GM10847 (cell line): Measurements from ENCODE around the gene XKR7.

Experiments
- POLR2A ChIP-seq: IDR thresholded peaks from 2 replicates; pipeline ENCODE4 v1.6.1; 2011; ENCODE audit not compliant: insufficient read length; ENCODE audit errors: extremely low read depth

XKR7 gene

DNA sequence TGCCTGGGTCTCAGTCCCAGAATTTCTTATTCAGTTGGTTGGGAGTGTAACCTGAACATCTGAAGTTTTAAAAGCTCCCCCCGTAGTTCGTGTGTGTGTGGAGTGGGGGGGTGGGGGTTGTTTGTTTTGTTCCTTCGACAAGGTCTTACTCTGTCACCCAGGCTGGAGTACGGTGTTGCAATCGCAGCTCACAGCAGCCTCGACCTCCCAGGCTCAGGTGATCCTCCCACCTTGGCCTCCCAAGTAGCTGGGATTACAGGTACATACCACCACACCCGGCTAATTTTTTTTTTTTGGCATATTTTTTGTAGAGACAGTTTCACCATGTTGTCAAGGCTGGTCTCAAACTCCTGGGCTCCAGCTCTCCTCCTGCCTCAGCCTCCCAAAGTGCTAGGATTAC lies 45.4 kb downstream of the XKR7 start:
- no peak for TF ChIP-seq POLR2A

DNA sequence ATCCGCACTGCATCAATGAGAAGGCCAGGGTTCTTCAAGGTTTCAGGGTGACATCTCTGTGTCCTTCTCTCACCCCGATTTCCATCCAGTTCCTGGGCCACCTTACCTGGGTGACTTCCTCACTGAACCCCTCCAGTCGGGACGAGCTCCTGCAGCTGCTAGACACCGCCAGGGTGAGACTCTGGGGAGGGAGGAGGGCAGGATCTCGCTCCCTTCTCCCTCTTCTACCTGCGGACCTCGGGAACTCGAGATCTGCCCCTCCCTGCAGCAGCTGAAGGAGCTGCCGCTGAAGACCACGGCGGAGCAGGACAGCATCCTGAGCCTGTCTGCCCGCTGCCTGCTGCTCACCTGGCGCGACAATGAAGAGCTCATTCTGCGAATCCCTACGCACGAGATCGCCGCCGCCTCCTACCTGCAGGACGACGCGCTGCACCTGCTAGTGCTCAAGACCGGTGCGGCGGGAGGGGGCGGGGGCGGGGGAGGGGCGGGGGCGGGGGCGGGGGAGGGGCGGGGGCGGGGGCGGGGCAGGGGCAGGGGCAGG lies 49.8 kb downstream of the XKR7 start:
- TF ChIP-seq POLR2A, result no peak

DNA sequence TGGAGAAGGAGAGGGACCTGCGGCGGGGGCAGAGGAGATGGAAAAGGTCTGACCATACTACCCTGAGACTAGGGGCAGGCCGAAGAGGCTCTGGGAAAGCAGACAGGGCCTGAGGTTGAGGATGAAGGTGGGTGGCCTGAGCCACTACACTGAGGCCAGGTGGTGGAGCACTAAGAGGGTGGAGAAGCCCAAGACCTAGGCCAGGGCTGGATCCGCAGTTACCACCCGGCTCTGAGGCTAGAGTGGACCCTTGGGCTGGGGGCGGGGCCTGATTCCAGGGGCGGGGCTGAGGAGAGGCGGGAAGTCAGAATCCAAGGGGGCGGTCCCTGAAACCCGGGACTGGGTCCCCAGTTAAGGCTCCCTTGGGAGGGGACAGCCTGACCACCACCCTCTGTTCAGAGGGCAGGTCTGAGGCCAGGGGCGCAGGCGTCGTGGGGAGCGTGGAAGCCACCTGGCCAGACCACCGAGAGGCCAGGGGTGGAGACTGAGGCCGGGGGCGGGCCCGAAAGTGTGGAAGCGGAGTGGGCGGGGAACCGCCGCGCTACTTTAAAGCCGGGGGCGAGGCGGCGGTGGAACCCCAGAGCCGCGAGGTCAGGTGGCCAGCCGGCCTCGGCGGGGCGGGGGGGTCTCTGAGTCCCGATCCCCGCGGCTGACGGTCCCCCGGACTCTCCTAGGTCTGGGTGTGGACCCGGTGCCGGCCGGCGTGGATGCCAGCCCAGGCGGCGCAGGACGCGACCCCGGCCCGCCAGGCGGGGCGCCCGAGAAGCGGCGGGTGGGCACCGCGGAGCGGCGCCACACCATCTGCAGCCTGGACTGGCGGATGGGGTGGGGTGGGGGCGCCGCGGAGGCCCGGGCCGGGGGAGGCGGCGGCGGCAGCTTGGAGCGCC lies 50.6 kb downstream of the XKR7 start:
- no peak for TF ChIP-seq POLR2A

DNA sequence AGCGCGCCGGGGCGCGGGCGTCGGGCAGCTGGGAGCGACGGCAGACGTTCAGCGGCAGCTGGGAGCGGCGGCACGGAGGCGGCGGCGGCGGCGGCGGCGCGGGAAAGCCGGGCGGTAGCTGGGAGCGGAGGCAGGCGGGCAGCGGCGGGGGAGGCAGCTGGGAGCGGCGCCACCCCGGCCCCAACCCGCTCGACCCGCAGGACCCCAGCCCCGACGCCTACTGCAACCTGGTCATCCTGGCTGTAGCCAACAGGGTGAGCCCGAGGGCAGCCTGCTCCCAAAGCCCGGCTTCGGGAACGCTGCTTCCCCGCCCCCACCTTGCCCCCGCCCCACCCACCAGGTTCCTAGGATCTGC lies 51.2 kb downstream of the XKR7 start:
- no peak for TF ChIP-seq POLR2A

DNA sequence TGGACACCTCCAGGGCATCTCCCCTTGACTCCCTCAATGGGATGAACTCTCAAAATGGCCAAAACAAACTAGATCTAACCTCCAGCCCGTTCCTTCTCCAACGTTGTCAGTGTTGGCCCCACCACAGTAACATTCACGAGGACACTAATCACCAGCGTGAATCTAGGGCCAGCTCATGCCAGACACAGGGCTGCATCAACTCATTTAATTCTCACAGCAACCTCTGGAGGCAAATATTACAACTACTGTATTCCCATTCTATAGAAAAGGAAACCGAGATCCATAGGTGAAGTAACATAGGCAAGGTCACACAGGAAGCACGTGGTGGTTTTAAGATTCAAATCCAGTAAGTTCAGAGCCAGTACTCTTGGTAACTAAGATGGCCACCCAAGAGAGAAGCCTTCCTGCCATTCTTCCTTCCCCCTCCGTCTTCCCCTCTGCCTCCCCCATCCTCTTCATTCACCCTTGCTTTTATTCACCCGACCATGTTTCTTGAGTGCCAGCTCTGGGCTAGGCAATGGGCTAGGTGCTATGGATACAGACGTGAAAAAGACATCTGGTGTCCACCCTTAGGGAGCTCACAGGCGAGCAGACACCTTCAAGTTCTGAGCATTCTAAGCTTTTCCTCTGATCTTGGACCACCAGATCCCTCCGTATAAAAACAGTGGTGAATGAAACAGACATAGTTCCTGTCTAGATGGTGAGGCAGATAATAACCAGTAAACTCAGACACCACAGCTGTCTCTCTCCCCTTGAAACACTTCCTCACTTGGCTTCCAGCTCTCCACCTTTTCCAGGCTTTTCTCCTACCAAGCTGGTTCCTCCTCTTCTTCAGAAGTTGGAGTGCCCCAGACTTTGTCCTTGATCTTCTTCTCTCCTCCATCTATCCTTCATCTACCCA lies 51.9 kb downstream of the XKR7 start:
- no peak for TF ChIP-seq POLR2A

DNA sequence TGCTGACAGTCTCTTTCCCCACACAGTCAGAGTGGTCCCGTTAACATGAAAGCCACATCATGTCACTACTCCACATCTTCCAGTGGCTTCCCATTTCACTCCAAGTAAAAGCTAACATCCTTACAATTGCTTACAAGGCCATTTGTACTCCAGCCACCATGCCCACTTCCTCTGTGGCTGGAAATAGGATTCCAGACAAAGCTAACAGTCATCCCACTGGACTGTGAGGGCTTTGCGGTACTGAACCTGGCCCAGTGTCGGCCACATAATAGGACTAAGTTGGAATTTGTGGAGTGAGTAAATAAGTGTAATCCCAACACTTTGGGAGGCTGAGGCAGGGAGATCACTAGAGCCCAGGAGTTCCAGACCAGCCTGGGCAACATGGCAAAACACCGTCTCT lies 53.1 kb downstream of the XKR7 start:
- TF ChIP-seq POLR2A, result no peak

DNA sequence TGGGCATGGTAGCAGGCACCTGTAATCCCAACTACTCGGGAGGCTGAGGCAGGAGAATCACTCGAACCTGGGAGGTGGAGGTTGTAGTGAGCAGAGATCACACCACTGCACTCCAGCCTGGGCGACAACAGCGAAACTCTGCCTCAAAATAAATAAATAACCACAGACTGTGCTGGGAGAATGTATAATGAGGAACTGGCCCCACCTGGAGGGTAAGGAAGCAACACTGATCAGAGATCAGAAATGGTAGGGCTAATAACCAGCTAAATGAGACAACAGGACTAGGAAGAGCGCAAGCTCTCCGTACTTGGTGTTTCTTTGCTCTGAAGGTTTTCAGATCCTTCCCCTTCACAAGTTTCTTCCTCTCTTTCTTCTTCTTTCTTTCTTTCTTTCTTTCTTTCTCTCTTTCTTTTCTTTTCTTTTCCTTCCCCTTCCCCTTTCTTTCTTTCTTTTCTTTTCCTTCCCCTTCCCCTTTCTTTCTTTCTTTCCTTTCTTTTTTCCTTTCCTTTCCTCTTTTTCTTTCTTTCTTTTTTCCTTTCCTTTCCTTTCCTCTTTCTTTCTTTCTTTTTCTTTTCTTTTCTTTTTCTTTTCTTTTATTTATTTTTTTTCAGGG lies 56.8 kb downstream of the XKR7 start:
- TF ChIP-seq POLR2A, result no peak

DNA sequence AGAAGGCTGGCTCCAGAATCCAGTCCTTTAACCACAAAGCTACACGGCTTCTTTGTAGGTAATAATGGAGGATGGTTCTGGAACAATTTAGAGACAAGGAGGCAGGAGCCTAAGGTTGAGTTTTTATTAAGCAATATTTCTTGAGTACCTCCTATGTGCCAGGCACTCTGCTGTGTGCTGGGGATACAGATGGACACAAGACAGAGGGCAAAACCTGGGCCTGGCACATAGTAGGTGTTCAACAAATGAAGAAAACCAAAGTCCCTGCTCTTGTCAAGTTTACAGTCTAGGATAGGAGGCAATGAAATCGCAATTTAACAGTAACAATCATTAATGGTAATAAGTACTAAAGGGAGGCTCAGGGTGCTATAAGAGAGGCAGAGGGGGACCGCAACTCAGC lies 59.7 kb downstream of the XKR7 start:
- TF ChIP-seq POLR2A, result no peak

DNA sequence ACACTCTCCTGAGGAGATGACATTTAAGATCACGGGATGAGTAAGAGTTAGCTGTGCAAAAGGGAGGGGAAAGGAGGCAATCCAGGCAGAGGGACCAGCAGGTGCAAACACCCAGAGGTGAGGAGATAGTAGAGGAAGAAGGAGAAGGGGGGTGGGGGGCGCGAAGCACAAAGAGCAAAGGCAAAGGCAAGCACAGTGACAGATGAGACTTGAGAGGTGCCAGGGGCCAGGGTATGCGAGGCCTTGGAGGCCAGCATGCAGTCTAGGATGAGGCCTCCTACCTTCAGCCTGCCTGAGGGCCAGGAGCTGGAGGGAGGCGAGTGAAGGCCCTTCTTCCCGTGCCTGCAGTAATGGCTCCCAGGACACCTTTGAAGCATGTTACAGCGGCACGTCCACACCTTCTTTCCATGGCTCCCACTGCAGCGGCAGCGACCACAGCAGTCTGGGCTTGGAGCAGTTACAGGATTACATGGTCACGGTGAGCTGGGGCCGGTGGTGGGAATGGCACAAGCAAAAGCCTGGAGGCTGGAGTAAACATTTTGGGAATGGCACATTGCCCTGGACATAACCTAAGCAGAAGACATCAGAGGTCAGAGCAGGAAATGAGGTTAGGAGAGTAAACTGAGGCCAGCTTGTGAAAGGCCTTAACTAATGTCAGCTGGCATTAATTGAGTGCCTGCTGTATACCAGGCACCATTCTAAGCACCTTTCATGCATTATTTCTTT lies 60.9 kb downstream of the XKR7 start:
- TF ChIP-seq POLR2A, result no peak

DNA sequence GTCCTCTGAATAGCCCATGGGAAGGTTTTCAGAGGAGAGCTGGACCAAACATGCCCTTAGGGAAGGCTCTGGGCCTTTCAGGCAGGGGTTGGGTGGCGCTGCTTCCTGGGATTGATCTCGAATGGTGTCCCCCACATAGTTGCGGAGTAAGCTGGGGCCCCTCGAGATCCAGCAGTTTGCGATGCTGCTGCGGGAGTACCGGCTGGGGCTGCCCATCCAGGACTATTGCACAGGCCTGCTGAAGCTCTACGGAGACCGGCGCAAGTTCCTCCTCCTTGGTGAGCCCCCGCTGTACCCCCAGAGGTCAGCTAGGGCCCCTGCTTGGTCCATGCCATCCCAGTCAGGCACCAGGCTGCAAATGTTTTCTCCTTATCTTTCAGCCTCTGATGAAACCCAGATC lies 61.6 kb downstream of the XKR7 start:
- no peak for TF ChIP-seq POLR2A

DNA sequence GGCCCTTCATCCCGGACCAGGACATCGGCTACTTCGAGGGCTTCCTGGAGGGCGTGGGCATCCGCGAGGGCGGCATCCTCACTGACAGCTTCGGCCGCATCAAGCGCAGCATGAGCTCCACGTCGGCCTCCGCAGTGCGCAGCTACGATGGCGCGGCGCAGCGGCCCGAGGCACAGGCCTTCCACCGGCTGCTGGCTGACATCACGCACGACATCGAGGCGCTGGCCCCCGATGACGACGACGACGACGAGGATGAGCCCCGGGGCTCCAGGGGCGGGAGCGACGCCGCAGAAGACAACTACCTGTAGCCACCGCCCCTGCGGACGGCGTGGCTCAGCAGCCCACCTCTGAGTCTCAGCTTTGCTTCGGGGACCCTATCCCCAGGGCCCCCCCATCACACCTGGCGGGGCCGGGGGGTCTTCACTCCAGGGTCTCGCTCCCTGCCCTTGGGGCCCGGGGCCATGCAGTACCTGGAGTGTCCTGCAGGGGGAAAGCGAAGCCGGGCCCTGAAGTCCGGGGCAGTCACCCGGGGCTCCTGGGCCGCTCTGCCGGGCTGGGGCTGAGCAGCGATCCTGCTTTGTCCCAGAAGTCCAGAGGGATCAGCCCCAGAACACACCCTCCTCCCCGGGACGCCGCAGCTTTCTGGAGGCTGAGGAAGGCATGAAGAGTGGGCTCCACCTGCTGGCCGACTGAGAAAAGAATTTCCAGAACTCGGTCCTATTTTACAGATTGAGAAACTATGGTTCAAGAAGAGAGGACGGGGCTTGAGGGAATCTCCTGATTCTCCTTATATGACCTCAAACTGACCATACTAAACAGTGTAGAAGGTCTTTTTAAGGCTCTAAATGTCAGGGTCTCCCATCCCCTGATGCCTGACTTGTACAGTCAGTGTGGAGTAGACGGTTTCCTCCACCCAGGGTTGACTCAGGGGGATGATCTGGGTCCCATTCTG lies 63.3 kb downstream of the XKR7 start:
- TF ChIP-seq POLR2A, result no peak

DNA sequence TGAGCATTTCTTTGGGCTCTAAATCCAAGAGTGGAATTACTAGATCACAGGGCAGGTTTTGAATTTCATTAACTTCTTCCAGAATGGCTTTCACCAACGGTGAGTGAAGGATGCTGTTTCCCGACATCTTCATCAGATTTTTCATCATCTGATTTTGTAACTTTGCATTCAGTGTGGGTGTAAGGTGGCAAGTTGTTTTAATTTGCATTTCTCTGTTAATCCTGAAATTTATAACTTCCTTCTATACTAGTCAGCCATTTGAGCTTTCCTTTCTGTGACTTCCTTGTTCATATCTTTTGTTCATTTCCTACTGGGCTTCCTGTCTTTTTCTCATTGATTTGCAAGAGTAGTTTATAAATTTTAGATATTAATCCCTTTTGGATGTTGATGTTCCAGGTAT lies 65.4 kb downstream of the XKR7 start:
- TF ChIP-seq POLR2A, result no peak

DNA sequence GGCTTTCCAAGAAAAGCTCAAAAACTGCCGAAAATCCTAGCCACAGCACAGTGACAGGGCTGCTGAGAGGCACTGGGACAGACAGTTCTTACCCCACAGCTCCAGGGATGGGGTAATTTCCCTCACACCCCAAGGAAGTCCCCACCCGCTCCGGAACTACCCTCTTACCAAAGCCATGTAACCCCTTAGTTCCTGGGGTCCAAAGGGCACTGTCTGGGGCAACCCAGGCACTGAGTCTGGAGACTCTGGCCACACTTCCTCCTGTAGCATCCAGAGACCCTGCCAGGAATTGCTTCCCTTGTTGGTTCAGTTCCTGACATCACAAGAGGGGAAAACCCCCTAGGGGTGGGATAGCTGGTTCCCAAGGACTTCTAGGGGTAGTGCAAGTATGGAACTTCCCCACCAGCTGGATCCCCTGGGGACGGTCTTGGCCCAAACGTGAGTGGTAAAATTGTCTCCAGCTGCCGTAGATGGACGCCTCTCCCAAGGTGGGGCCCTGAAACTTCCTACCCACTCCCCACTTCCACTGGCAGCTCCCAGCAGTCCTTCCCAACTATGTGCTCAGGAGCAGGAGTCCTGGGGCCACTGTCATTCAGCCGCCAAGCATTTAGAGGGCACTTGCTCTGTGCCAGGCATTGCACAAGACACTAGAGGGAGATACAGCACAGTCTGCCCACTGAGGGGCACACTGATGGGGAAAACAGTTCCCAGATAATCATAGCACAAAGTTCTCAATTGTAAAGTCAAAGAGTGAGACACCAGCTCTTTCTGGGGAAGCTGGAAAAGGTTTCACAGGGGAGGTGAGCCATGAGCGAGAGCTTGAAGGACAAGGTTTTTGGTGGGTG lies 66.9 kb downstream of the XKR7 start:
- no peak for TF ChIP-seq POLR2A
